ENCODE results near the gene TFAM. TPM values are rescaled to one million over a fixed set of nuclear protein-coding genes. Genes with fewer than 3 reads are reported as not detected.

Gene TFAM
- total RNA-seq, 1 experiment from 2014 or later = 74.4 TPM

GRCh38 chr10:58341422-58341821 lies 43.8 kb upstream of the TFAM start (continued):
- no peak for TF ChIP-seq ZNF219 (CRISPR knock-in tag; IDR thresholded peaks at IDR 0.05; ENCODE audit: borderline replicate concordance)

- POLR2A ChIA-PET = no interaction called here
- peaks cover 10% of the 10 kb centered on the region for H3K36me3 Mint-ChIP-seq
- TF ChIP-seq ZNF219 (CRISPR knock-in tag; IDR thresholded peaks at IDR 0.05; ENCODE audit: borderline replicate concordance) = no peak
- H3K27me3 Mint-ChIP-seq (ENCODE audit: low read depth) = no peaks in the 10 kb centered on the region
- no peaks in the 10 kb centered on the region for H3K9me3 Mint-ChIP-seq
- H3K4me3 Mint-ChIP-seq = no peak overlapping the region
- H3K4me1 Mint-ChIP-seq = peaks cover 24% of the 10 kb centered on the region
- no peak for DNase-seq (ENCODE audit: low spot score)
- H3K27ac Mint-ChIP-seq = no peak overlapping the region
- no peak for ATAC-seq
- CTCF ChIA-PET = no interaction called here
These were observed 43.3 kb upstream of the TFAM start for GRCh38 chr10:58341947-58342346.

- Mint-ChIP-seq H3K36me3 (peaks cover 10% of the 10 kb centered on the region), H3K27me3 (ENCODE audit: low read depth) (no peaks in the 10 kb centered on the region), H3K4me3 (no peak overlapping the region), H3K4me1 (peaks cover 34% of the 10 kb centered on the region), H3K27ac (peak overlapping the region; percentile 51), H3K9me3 (no peaks in the 10 kb centered on the region)
- CTCF ChIA-PET = no interaction called here
- DNase-seq (ENCODE audit: low spot score) (no peak), ATAC-seq (no peak)
- POLR2A ChIA-PET = no interaction called here
- TF ChIP-seq CTCF (IDR thresholded peaks at IDR 0.05) = no peak
- TF ChIP-seq PRRX2 (CRISPR knock-in tag; IDR thresholded peaks at IDR 0.05) = no peak
- TF ChIP-seq ZNF281 (CRISPR knock-in tag; IDR thresholded peaks at IDR 0.05) = no peak
- TF ChIP-seq FOXK1 (CRISPR knock-in tag; IDR thresholded peaks at IDR 0.05) = no peak
- TF ChIP-seq CDX4 (CRISPR knock-in tag; IDR thresholded peaks at IDR 0.05; ENCODE audit: borderline replicate concordance) = no peak
- no peak for TF ChIP-seq E2F1 (CRISPR knock-in tag; IDR thresholded peaks at IDR 0.05)
- no peak for TF ChIP-seq ATF6 (CRISPR knock-in tag; IDR thresholded peaks at IDR 0.05)
- TF ChIP-seq NR3C1 (CRISPR knock-in tag; conservative IDR thresholded peaks at IDR 0.05; ENCODE audit: low read depth) = no peak
- no peak for TF ChIP-seq IRF1 (CRISPR knock-in tag; IDR thresholded peaks at IDR 0.05)
- TF ChIP-seq HMGXB4 (CRISPR knock-in tag; IDR thresholded peaks at IDR 0.05) = no peak
- no peak for TF ChIP-seq ZNF232 (CRISPR knock-in tag; IDR thresholded peaks at IDR 0.05)
- TF ChIP-seq ESRRA (CRISPR knock-in tag; IDR thresholded peaks at IDR 0.05; ENCODE audit: borderline replicate concordance) = no peak
- TF ChIP-seq E2F5 (CRISPR knock-in tag; IDR thresholded peaks at IDR 0.05) = no peak
- no peak for TF ChIP-seq FOXP4 (CRISPR knock-in tag; IDR thresholded peaks at IDR 0.05)
- no peak for TF ChIP-seq ERG (CRISPR knock-in tag; IDR thresholded peaks at IDR 0.05)
- no peak for TF ChIP-seq MYBL2 (CRISPR knock-in tag; IDR thresholded peaks at IDR 0.05)
These were observed 37.2 kb upstream of the TFAM start for GRCh38 chr10:58347967-58348366.

Measured in WTC11 (cell line).